Esophagus squamous epithelium (tissue), 4 donors: ENCODE measurements around the gene STARD5.

ENCODE experiments used
- CTCF ChIP-seq, 6 experiments: fragments of 450-650 bp in 4 of 6; fragments of 200-600 bp in 2 of 6; sonication (generic) in 2 of 6; IDR thresholded peaks; one replicate each; pipeline ENCODE4 v1.5.1; 2016 to 2019; ENCODE audit warnings: antibody characterized with exemption in 6 of 6, mild to moderate bottlenecking in 4 of 6, moderate library complexity in 4 of 6
- POLR2A ChIP-seq, 4 donors: fragments of 450-650 bp; IDR thresholded peaks; one replicate each; pipeline ENCODE4 v1.6.1; 2017; ENCODE audit warnings: antibody characterized with exemption in 4 of 4, mild to moderate bottlenecking in 4 of 4, moderate library complexity in 3 of 4

- TF ChIP-seq CTCF (IDR thresholded peaks at IDR 0.05) = no peak
- no peak for TF ChIP-seq POLR2A (IDR thresholded peaks at IDR 0.05)
Measured at GRCh38 chr15:81363276-81363675, 39.3 kb upstream of the STARD5 start.
